Measurements from ENCODE around the gene PROSER3. TPM values are rescaled to one million over a fixed set of nuclear protein-coding genes. Genes with fewer than 3 reads are reported as not detected.
A peak's percentile ranks its signal among the peaks of the same experiment; 100 is the strongest.
"Not testable (repeated sequence)": the region's sequence is repeated elsewhere in the genome, so short reads cannot be mapped to it uniquely, and the experiment has no call there.

Gene PROSER3
- total RNA-seq, 4 donors from 2014 or later = 14.2 to 32.7 (median 19.9) TPM

DNA sequence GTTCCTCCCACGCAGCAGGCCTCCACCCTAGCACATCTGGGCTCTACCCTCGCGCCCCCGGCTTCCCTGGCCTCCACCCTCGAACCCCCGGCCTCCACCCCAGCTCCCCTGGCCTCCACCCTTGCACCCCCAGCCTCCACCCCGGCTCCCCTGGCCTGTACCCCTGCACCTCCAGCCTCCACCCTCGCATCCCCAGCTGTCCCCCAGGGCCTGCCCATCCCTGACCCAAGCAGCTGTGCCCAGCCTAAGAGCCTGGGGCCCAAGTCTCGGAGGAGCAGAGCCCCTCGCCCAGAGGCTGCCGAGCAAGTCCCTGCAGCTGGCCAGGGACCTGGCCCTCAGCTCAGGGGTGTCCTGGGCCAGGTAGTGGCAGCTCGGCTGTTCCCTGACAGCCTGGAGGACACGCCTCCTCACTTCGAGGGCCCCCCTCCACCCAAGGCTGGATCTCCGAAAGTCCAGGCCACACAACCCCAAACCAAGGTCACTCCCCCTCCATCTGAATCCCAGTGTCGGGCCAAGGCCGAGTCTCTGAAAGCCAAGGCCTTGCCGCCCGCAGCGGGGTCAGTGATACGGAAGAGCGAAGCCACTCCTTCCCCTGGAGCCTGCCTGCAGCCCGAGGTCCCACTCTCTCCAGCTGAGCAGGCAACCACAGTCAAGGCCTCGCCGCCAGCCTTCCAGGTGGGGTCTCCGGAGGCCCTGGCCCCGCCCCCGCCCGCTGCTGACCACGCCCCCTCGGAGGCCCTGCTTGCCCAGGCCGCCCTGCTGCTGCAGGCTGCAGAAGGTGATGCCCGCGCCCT lies 9.5 kb downstream of the PROSER3 start:
- Histone ChIP-seq H3K4me1 (no peaks in the 10 kb centered on the region), H3K27ac (no peak overlapping the region), H3K27me3 (no peaks in the 10 kb centered on the region), H3K4me3 (no peak overlapping the region), H3K9me3 (no peaks in the 10 kb centered on the region), H3K36me3 (peaks cover 0 to 73% (median 0%) of the 10 kb centered on the region in 3 donors)
- TF ChIP-seq POLR2A (IDR thresholded peaks at IDR 0.05) (no peak), EP300 (IDR thresholded peaks at IDR 0.05) (no peak)
- TF ChIP-seq, protein P1, sequence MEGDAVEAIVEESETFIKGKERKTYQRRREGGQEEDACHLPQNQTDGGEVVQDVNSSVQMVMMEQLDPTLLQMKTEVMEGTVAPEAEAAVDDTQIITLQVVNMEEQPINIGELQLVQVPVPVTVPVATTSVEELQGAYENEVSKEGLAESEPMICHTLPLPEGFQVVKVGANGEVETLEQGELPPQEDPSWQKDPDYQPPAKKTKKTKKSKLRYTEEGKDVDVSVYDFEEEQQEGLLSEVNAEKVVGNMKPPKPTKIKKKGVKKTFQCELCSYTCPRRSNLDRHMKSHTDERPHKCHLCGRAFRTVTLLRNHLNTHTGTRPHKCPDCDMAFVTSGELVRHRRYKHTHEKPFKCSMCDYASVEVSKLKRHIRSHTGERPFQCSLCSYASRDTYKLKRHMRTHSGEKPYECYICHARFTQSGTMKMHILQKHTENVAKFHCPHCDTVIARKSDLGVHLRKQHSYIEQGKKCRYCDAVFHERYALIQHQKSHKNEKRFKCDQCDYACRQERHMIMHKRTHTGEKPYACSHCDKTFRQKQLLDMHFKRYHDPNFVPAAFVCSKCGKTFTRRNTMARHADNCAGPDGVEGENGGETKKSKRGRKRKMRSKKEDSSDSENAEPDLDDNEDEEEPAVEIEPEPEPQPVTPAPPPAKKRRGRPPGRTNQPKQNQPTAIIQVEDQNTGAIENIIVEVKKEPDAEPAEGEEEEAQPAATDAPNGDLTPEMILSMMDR (IDR thresholded peaks at IDR 0.05) = no peak
- DNase-seq (ENCODE audit: low spot score in 2 of 2) = no peak
- WGBS, 2 donors = 75 to 80% methylated on average over 21 to 23 of the region's 34 CpGs

DNA sequence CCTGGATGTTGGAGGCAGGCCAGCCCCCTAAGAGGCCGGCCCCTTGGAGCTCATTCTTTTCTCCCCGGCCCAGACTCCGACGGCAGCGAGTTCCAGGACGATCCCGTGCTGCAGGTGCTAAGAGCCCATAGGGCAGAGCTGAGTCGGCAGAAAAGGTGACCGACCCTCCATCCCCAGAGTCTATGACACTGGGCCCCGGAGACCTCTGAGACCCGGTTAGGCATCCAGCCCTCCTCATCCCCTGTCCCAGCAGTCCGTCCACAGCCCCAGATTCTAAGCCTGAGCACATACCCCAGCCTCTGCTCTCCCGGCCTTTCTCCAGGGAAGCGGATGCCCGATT lies 10.1 kb downstream of the PROSER3 start:
- WGBS, 2 donors = 64 to 71% methylated on average over 14 to 15 of the region's 15 CpGs
- no peak for DNase-seq (ENCODE audit: low spot score in 2 of 2)
- TF ChIP-seq POLR2A (IDR thresholded peaks at IDR 0.05) (no peak), EP300 (IDR thresholded peaks at IDR 0.05) (no peak)
- TF ChIP-seq, protein P1 (IDR thresholded peaks at IDR 0.05) = no peak
- Histone ChIP-seq H3K36me3 (peaks cover 0 to 68% (median 0%) of the 10 kb centered on the region in 3 donors), H3K4me1 (no peaks in the 10 kb centered on the region), H3K27me3 (no peaks in the 10 kb centered on the region), H3K4me3 (no peak overlapping the region), H3K27ac (no peak overlapping the region), H3K9me3 (no peaks in the 10 kb centered on the region)

DNA sequence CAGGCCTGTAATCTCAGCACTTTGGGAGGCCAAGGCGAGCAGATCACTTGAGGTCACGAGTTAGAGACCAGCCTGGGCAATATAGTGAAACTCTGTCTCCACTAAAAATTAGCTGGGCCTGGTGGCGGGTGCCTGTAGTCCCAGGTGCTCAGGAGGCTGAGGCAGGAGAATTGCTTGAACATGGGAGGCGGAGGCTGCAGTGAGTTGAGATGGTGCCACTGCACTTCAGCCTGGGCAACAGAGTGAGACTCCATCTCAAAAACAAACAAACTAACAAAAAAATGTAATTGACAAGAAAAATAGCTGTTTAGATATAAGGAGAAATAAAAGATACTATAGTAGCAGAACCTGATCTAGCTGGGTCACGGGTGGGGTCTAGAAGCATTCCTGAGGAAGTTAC lies 14.4 kb downstream of the PROSER3 start:
- H3K9me3 ChIP-seq; H3K27ac ChIP-seq; H3K4me3 ChIP-seq; H3K27me3 ChIP-seq; DNase-seq (ENCODE audit: low spot score in 2 of 2): not testable (repeated sequence)
- Histone ChIP-seq H3K4me1 (peaks cover 0 to 26% (median 19%) of the 10 kb centered on the region in 4 donors), H3K36me3 (peaks cover 0 to 25% (median 0%) of the 10 kb centered on the region in 3 donors)
- 92 to 95% methylated on average over 5 of the region's 5 CpGs for WGBS, 2 donors

DNA sequence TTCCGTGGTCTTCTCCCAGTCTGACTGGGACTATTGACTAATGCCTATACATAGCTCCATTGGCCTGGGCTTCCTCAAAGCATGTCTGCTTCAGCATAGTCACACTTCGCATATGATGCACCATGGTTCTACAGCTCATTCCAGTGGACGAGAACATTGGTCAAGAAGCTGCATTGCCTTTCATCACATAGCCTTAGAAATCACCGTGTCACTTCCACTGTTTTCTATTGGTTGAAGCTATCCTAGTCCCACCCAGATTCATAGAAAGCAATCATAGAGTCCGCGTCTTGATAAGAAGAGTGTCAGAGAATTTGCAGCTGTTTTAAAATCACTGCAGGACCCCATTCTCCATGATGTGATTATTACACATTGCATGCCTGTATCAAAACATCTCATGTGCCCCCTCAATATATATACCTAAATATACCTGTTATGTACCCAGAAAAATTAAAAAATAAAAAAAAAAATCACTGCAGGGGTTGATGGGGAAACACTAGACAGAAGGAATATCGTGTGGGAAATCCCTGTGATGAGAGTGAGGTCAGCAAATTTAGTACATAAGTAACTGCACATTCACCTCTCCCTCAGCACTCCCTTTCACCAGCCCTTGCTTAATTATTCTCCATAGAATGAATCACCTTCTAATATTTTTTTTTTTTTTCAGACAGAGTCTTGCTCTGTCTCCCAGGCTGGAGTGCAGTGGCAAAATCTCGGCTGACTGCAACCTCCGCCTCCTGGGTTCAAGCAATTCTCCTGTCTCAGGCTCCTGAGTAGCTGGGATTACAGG lies 15.2 kb downstream of the PROSER3 start:
- H3K9me3 ChIP-seq = no peaks in the 10 kb centered on the region
- 57 to 71% methylated on average over 9 of the region's 9 CpGs for WGBS, 2 donors
- H3K36me3 ChIP-seq = peaks cover 0 to 25% (median 0%) of the 10 kb centered on the region in 3 donors
- peaks cover 0 to 30% (median 19%) of the 10 kb centered on the region in 4 donors for H3K4me1 ChIP-seq
- DNase-seq (ENCODE audit: low spot score in 2 of 2) = no peak
- no peak overlapping the region for H3K27ac ChIP-seq
- TF ChIP-seq POLR2A (IDR thresholded peaks at IDR 0.05) (no peak), EP300 (IDR thresholded peaks at IDR 0.05) (no peak)
- TF ChIP-seq, protein P1 (IDR thresholded peaks at IDR 0.05) = no peak
- H3K4me3 ChIP-seq = no peak overlapping the region
- H3K27me3 ChIP-seq = no peaks in the 10 kb centered on the region

DNA sequence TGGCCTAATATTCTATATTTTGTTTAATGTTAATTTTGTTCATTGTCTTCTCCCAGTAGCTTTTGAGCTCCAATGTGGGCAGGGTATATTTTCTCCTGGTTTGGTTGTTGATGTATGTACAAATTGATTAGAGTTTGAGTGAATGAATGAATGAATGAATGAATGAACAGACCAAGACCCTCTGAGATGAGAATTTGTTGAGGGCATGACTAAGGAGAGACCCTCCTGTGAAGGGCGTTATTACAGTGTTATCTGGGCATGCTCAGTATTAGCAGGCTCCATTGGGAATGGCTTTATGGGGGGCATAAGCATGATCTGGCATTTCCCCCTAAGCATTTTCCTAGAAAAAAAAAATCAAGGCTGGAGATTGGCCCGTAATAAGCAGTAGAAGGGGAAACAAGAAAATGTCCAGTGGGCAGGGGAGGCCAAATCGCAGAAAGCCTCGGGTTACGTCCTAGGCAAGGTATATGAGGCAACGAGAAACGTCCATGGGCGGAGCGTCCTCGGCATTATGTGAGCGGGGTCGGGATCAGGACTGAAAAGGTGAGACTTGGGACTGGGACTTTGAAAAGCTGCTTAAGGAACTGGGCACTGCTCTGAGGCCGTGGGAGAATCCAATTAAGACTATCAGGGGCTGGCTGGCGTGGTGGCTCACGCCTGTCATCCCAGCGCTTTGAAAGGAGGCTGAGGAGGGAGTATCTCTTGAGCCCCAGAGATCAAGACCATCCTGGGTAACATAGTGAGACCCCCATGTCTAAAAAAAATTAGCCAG lies 16.5 kb downstream of the PROSER3 start:
- 50 to 51% methylated on average over 13 to 16 of the region's 16 CpGs for WGBS, 2 donors
- peaks cover 0 to 25% (median 0%) of the 10 kb centered on the region in 3 donors for H3K36me3 ChIP-seq
- no peaks in the 10 kb centered on the region for H3K9me3 ChIP-seq
- H3K27me3 ChIP-seq = no peaks in the 10 kb centered on the region
- H3K27ac ChIP-seq = no peak overlapping the region
- no peak for DNase-seq (ENCODE audit: low spot score in 2 of 2)
- TF ChIP-seq, protein P1 (IDR thresholded peaks at IDR 0.05) = no peak
- TF ChIP-seq POLR2A (IDR thresholded peaks at IDR 0.05) (no peak), EP300 (IDR thresholded peaks at IDR 0.05) (no peak)
- peaks cover 0 to 30% (median 19%) of the 10 kb centered on the region in 4 donors for H3K4me1 ChIP-seq
- peak overlapping the region; percentile 15 to 98 (median 84) for H3K4me3 ChIP-seq

All from tibial nerve (tissue), 4 donors.